GM12878 (cell line): ENCODE results near the gene ASCC3. TPM values are rescaled to one million over a fixed set of nuclear protein-coding genes. Genes with fewer than 3 reads are reported as not detected.

ENCODE experiments used
- ATAC-seq: fragments of 200-7000 bp; cut with Tn5 transposase; 3 replicates; pipeline ENCODE4 v1.9.1; 2020; ENCODE audit warnings: mild to moderate bottlenecking, moderate library complexity
- BruUV-seq: library from RNA; stranded (reverse); fragments of 400-500 nt; replicated peaks from 2 replicates; lab custom pipeline; 2021; lab: Mats Ljungman, UMichigan
- CTCF ChIA-PET: fragments of 300-600 bp; sonication (Branson Sonifier 250); formaldehyde crosslinking; extraction: SDS; loops from one replicate; lab custom pipeline; 2021; ENCODE audit warnings: inconsistent platforms; lab: Yijun Ruan, JAX
- POLR2A ChIA-PET: fragments of 350-600 bp; formaldehyde crosslinking; extraction: SDS; loops from one replicate; lab custom pipeline; 2021; ENCODE audit warnings: inconsistent platforms; lab: Charles Lee
- RAD21 ChIA-PET: fragments of 300-600 bp; sonication (Branson Sonifier 250); formaldehyde crosslinking; loops from one replicate; lab custom pipeline; 2023; ENCODE audit warnings: antibody characterized with exemption; ENCODE audit not compliant: unreplicated experiment; lab: Charles Lee
- SMC1A ChIA-PET: fragments of 300-600 bp; sonication (Branson Sonifier 250); formaldehyde crosslinking; loops from one replicate; lab custom pipeline; 2023; ENCODE audit not compliant: unreplicated experiment, uncharacterized antibody; lab: Charles Lee
- DNase-seq: peaks from one replicate; pipeline ENCODE4 v3.0.0-alpha.2; 2011; ENCODE audit warnings: low read depth, low spot score
- FAIRE-seq: peaks from 3 replicates; lab custom pipeline; 2011; peaks lifted over from hg19 to GRCh38; lab: Jason Lieb, UNC
- H2AFZ ChIP-seq: 2 replicates; pipeline ENCODE4 v1.6.0; 2011; ENCODE audit warnings: low read depth, low read length, control low read depth; ENCODE audit not compliant: control insufficient read depth
- H3K27ac ChIP-seq: 2 replicates; pipeline ENCODE4 v1.5.1; 2011; ENCODE audit warnings: control low read depth; ENCODE audit not compliant: control insufficient read depth, insufficient read depth
- H3K27me3 ChIP-seq, 2 experiments: replicated peaks in 1 of 2; 2 replicates each; pipeline versions ENCODE4 v1.6.0 to v1.6.1; 2011; ENCODE audit warnings: low read length in 1 of 2; ENCODE audit not compliant: control insufficient read depth in 2 of 2, insufficient read depth in 2 of 2
- H3K36me3 ChIP-seq, 2 experiments: 2 replicates each; pipeline ENCODE4 v1.5.1; 2011; ENCODE audit warnings: low read length in 1 of 2; ENCODE audit not compliant: control insufficient read depth in 2 of 2, insufficient read depth in 2 of 2
- H3K4me1 ChIP-seq: 2 replicates; pipeline ENCODE4 v1.6.1; 2011; ENCODE audit warnings: mild to moderate bottlenecking, low read length, moderate library complexity, mixed read lengths; ENCODE audit not compliant: control insufficient read depth, insufficient read depth
- H3K4me2 ChIP-seq: 2 replicates; pipeline ENCODE4 v1.6.0; 2011; ENCODE audit warnings: control low read depth; ENCODE audit not compliant: control insufficient read depth, insufficient read depth
- H3K4me3 ChIP-seq: fragments of 200-600 bp; sonication (generic); 2 replicates; pipeline ENCODE4 v1.5.1; 2016
- H3K79me2 ChIP-seq: 2 replicates; pipeline ENCODE4 v1.6.0; 2011; ENCODE audit warnings: low read length; ENCODE audit not compliant: control insufficient read depth, insufficient read depth
- H3K9ac ChIP-seq: 2 replicates; pipeline ENCODE4 v1.8.0; 2011; ENCODE audit warnings: low read length, control low read depth, mixed read lengths; ENCODE audit not compliant: control insufficient read depth, insufficient read depth
- H3K9me3 ChIP-seq: replicated peaks from 3 replicates; pipeline ENCODE4 v1.5.1; 2011; ENCODE audit warnings: mild to moderate bottlenecking, low read length; ENCODE audit not compliant: control insufficient read depth, insufficient read depth
- H4K20me1 ChIP-seq: 2 replicates; pipeline ENCODE4 v1.6.0; 2011; ENCODE audit not compliant: control insufficient read depth, insufficient read depth
- BHLHE40 ChIP-seq, 2 experiments: fragments of 450-650 bp in 1 of 2; IDR thresholded peaks; 2 replicates each; pipeline ENCODE4 v1.6.1; 2011 to 2017; ENCODE audit warnings: low read depth in 2 of 2, borderline replicate concordance in 1 of 2, improper control_type of control experiment in 1 of 2, low read length in 1 of 2, mild to moderate bottlenecking in 1 of 2
- BMI1 ChIP-seq: fragments of 450-650 bp; IDR thresholded peaks from 2 replicates; pipeline ENCODE4 v1.6.1; 2016; ENCODE audit warnings: mild to moderate bottlenecking, moderate library complexity, borderline replicate concordance
- KLF5 ChIP-seq: fragments of 450-650 bp; IDR thresholded peaks from 2 replicates; pipeline ENCODE4 v1.6.1; 2014; ENCODE audit warnings: mild to moderate bottlenecking; ENCODE audit not compliant: partially characterized antibody
- MTA3 ChIP-seq: IDR thresholded peaks from 2 replicates; pipeline ENCODE4 v1.6.1; 2012; ENCODE audit warnings: low read length, inconsistent platforms, borderline replicate concordance
- RELA ChIP-seq: fragments of 450-650 bp; IDR thresholded peaks from 2 replicates; pipeline ENCODE4 v1.8.0; 2014; ENCODE audit warnings: borderline replicate concordance; ENCODE audit not compliant: partially characterized antibody
- SMAD1 ChIP-seq: fragments of 450-650 bp; IDR thresholded peaks from 2 replicates; pipeline ENCODE4 v1.6.1; 2018; ENCODE audit warnings: mild to moderate bottlenecking, low read depth; ENCODE audit not compliant: partially characterized antibody
- SMC3 ChIP-seq: IDR thresholded peaks from 2 replicates; pipeline ENCODE4 v1.6.1; 2011; ENCODE audit warnings: low read length, improper control_type of control experiment, borderline replicate concordance
- SREBF1 ChIP-seq: IDR thresholded peaks from 2 replicates; pipeline ENCODE4 v1.6.1; 2012; ENCODE audit warnings: mild to moderate bottlenecking, low read length
- SRF ChIP-seq, 2 experiments: IDR thresholded peaks; 2 replicates each; pipeline ENCODE4 v1.6.1; 2011; ENCODE audit warnings: low read depth in 2 of 2, low read length in 2 of 2, mild to moderate bottlenecking in 1 of 2, moderate library complexity in 1 of 2
- ZNF217 ChIP-seq: fragments of 450-650 bp; IDR thresholded peaks from 2 replicates; pipeline ENCODE4 v1.6.1; 2017; ENCODE audit warnings: antibody characterized with exemption, mild to moderate bottlenecking
- ZNF622 ChIP-seq: fragments of 450-650 bp; IDR thresholded peaks from 2 replicates; pipeline ENCODE4 v1.6.1; 2017; ENCODE audit warnings: mild to moderate bottlenecking, inconsistent platforms
- WGBS: methylation state at CpG from one replicate; pipeline ENCODE4 v1.1.6; 2016; ENCODE audit warnings: low lambda C conversion rate; ENCODE audit not compliant: insufficient replicate concordance, insufficient coverage; ENCODE audit errors: missing lambda C conversion rate; 5-methylcytosine and 5-hydroxymethylcytosine counted together
- in situ Hi-C: fragments of 300-500 bp; cut with MboI; formaldehyde crosslinking; loops from 9 replicates; pipeline ENCODE4 v1.14.3; 2018; ENCODE audit warnings: mixed read lengths
- intact Hi-C: fragments of 100-400 bp; cut with micrococcal nuclease; formaldehyde crosslinking; loops from one replicate; pipeline ENCODE4 v1.14.2; 2022; ENCODE audit not compliant: unreplicated experiment
- polyA plus RNA-seq, 11 experiments: library from polyadenylated mRNA; depleted of rRNA in 4 of 11; unstranded in 6 of 11; stranded (reverse) in 5 of 11; fragments of >200 nt; fragmentation: Nextera tagmentation in 4 of 11; fragmentation: Illumina TruSeq in 1 of 11; extraction: Ambion mirVana in 4 of 11; extraction: Trizol in 1 of 11; gene quantifications; 1 replicate in 1 of 11; 2 replicates in 10 of 11; pipeline versions ENCODE4 v1.2.1 to v1.2.3, GENCODE V29; 2011 to 2016; ENCODE audit warnings: inconsistent platforms in 2 of 11, missing spikeins in 2 of 11, low read depth in 1 of 11
- total RNA-seq, 4 experiments: library from RNA; depleted of rRNA in 3 of 4; stranded (reverse); fragments of >200 nt in 3 of 4; fragmentation: Illumina TruSeq in 1 of 4; extraction: Trizol in 1 of 4; gene quantifications; 2 replicates each; pipeline versions ENCODE4 v1.2.1 to v1.2.3, GENCODE V29; 2013 to 2021
- TF ChIP-seq, protein P1 (sequence below), 3 experiments: IDR thresholded peaks in 2 of 3; conservative IDR thresholded peaks in 1 of 3; 2 replicates each; pipeline ENCODE4 v1.5.1; 2011; ENCODE audit warnings: low read depth in 3 of 3, low read length in 3 of 3, mild to moderate bottlenecking in 3 of 3, control low read depth in 2 of 3, moderate library complexity in 2 of 3, inconsistent platforms in 1 of 3, mixed read lengths in 1 of 3; ENCODE audit not compliant: control insufficient read depth in 2 of 3, insufficient read depth in 1 of 3; ENCODE audit errors: extremely low read depth in 1 of 3
- TF ChIP-seq, protein P2 (sequence below): fragments of 450-650 bp; IDR thresholded peaks from 2 replicates; pipeline ENCODE4 v1.6.1; 2017; ENCODE audit warnings: antibody characterized with exemption, mild to moderate bottlenecking, moderate library complexity
- TF ChIP-seq, protein P3 (sequence below): fragments of 150-350 bp; IDR thresholded peaks from 2 replicates; pipeline ENCODE4 v1.6.1; 2014; ENCODE audit warnings: mild to moderate bottlenecking, low read depth, low read length

ASCC3 gene
- total and polyA plus RNA-seq, 10 of the 15 experiments (the other 5 are each of a cell fraction or from before 2014, with no cell fraction given) = 19.9 to 76.2 (median 55.9) TPM

DNA sequence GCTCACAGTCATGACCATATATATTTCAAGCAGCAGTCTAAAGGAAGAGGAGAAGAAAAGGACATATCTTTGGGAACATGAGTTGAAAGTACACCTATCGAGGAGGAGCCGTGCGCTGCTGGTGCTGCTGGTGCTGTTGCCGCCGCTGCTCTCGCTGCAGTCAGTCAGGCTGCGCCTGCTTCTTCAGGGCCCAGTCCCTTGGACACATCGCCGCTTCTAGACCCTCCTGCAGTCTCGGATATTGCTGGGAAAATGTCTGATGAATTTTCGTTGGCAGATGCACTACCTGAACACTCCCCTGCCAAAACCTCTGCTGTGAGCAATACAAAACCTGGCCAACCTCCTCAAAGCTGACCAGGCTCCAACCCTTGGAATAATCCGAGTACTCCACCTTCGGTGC, 8.2 kb upstream of the ASCC3 start:
- Histone ChIP-seq H3K4me3 (no peak overlapping the region), H3K9ac (no peak overlapping the region), H4K20me1 (no peaks in the 10 kb centered on the region), H3K27ac (no peak overlapping the region), H3K4me1 (no peaks in the 10 kb centered on the region), H3K79me2 (no peaks in the 10 kb centered on the region), H2AFZ (no peak overlapping the region), H3K27me3 (no peaks in the 10 kb centered on the region), H3K4me2 (no peak overlapping the region), H3K36me3 (no peaks in the 10 kb centered on the region), H3K9me3 (no peaks in the 10 kb centered on the region)
- RAD21 ChIA-PET = no interaction called here
- TF ChIP-seq SMAD1 = no peak
- TF ChIP-seq ZNF622 = no peak
- TF ChIP-seq, protein P1, sequence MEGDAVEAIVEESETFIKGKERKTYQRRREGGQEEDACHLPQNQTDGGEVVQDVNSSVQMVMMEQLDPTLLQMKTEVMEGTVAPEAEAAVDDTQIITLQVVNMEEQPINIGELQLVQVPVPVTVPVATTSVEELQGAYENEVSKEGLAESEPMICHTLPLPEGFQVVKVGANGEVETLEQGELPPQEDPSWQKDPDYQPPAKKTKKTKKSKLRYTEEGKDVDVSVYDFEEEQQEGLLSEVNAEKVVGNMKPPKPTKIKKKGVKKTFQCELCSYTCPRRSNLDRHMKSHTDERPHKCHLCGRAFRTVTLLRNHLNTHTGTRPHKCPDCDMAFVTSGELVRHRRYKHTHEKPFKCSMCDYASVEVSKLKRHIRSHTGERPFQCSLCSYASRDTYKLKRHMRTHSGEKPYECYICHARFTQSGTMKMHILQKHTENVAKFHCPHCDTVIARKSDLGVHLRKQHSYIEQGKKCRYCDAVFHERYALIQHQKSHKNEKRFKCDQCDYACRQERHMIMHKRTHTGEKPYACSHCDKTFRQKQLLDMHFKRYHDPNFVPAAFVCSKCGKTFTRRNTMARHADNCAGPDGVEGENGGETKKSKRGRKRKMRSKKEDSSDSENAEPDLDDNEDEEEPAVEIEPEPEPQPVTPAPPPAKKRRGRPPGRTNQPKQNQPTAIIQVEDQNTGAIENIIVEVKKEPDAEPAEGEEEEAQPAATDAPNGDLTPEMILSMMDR (IDR thresholded peaks at IDR 0.05 in 2 of 3, conservative IDR thresholded peaks at IDR 0.05 in 1 of 3; ENCODE audit: control insufficient read depth in 2 of 3, extremely low read depth in 1 of 3, insufficient read depth in 1 of 3, low read depth in 3 of 3, low read length in 3 of 3) = no peak
- TF ChIP-seq SMC3 = no peak
- TF ChIP-seq, protein P2, sequence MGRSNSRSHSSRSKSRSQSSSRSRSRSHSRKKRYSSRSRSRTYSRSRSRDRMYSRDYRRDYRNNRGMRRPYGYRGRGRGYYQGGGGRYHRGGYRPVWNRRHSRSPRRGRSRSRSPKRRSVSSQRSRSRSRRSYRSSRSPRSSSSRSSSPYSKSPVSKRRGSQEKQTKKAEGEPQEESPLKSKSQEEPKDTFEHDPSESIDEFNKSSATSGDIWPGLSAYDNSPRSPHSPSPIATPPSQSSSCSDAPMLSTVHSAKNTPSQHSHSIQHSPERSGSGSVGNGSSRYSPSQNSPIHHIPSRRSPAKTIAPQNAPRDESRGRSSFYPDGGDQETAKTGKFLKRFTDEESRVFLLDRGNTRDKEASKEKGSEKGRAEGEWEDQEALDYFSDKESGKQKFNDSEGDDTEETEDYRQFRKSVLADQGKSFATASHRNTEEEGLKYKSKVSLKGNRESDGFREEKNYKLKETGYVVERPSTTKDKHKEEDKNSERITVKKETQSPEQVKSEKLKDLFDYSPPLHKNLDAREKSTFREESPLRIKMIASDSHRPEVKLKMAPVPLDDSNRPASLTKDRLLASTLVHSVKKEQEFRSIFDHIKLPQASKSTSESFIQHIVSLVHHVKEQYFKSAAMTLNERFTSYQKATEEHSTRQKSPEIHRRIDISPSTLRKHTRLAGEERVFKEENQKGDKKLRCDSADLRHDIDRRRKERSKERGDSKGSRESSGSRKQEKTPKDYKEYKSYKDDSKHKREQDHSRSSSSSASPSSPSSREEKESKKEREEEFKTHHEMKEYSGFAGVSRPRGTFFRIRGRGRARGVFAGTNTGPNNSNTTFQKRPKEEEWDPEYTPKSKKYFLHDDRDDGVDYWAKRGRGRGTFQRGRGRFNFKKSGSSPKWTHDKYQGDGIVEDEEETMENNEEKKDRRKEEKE = no peak
- TF ChIP-seq BMI1 = no peak
- TF ChIP-seq SREBF1 = no peak
- TF ChIP-seq SRF (IDR thresholded peaks at IDR 0.05; ENCODE audit: low read depth in 2 of 2, low read length in 2 of 2) = no peak
- TF ChIP-seq BHLHE40 (IDR thresholded peaks at IDR 0.05; ENCODE audit: borderline replicate concordance in 1 of 2, low read depth in 2 of 2, low read length in 1 of 2) = no peak
- TF ChIP-seq, protein P3, sequence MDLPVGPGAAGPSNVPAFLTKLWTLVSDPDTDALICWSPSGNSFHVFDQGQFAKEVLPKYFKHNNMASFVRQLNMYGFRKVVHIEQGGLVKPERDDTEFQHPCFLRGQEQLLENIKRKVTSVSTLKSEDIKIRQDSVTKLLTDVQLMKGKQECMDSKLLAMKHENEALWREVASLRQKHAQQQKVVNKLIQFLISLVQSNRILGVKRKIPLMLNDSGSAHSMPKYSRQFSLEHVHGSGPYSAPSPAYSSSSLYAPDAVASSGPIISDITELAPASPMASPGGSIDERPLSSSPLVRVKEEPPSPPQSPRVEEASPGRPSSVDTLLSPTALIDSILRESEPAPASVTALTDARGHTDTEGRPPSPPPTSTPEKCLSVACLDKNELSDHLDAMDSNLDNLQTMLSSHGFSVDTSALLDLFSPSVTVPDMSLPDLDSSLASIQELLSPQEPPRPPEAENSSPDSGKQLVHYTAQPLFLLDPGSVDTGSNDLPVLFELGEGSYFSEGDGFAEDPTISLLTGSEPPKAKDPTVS = no peak
- no peak for TF ChIP-seq KLF5
- no peak for TF ChIP-seq ZNF217
- no peak for TF ChIP-seq MTA3
- no peak for TF ChIP-seq RELA
- FAIRE-seq (no peak), DNase-seq (no peak), ATAC-seq (no peak)
- in situ Hi-C loops = no loop called here
- BruUV-seq = no TSS peak
- 75% methylated on average over 13 of the region's 13 CpGs for WGBS
- intact Hi-C loops = no loop called here
- SMC1A ChIA-PET = no interaction called here
- CTCF ChIA-PET = no interaction called here
- POLR2A ChIA-PET = no interaction called here
